ENCODE measurements around the gene IGSF11.

IGSF11 gene

DNA sequence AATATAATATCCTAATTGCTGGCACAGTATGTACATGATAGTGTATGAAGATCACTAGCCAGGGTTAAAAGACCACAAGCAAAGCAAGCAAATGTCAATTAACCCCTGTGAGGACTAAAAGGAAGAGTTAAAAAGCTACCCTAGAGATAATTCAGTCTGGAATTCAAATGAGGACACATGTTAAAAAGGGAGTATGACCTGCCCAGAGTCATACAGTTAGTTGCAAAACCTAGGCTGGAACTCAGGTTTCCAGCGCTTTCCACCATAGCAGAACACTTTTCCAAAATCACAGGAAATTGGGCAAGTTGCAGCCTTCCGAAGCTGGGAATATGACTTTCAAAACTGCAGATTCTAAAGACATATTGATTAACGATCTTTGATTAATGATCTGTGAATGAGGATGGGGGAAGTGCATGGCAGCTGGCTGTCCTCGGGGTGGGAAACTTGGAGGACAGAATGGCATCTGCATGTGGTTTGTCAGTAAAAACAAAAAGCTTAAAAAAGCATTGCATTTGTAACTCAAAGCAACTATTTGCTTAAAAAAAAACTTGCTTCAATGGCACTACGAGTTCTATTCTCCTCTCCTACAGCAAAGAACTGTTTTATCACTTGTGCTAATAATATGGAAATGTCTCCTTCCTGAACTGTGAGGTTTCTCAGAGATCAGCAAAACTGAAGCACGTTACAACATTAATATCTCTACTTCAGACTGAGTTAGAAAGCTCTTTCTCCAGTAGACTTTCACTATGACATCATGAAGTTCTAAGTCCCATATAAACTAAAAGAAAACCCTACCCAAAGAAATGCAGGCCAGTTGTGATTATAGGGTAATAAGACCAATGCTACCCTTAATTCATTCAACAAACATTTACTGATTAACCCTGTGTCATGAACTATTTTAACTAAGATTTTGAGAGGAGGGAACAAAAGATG lies 46.2 kb downstream of the IGSF11 start:
- DNase-seq (ENCODE audit: low spot score), result no peak
- TF ChIP-seq, protein P1, sequence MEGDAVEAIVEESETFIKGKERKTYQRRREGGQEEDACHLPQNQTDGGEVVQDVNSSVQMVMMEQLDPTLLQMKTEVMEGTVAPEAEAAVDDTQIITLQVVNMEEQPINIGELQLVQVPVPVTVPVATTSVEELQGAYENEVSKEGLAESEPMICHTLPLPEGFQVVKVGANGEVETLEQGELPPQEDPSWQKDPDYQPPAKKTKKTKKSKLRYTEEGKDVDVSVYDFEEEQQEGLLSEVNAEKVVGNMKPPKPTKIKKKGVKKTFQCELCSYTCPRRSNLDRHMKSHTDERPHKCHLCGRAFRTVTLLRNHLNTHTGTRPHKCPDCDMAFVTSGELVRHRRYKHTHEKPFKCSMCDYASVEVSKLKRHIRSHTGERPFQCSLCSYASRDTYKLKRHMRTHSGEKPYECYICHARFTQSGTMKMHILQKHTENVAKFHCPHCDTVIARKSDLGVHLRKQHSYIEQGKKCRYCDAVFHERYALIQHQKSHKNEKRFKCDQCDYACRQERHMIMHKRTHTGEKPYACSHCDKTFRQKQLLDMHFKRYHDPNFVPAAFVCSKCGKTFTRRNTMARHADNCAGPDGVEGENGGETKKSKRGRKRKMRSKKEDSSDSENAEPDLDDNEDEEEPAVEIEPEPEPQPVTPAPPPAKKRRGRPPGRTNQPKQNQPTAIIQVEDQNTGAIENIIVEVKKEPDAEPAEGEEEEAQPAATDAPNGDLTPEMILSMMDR (IDR thresholded peaks at IDR 0.05; ENCODE audit: extremely low read depth, missing control alignments), result no peak

DNA sequence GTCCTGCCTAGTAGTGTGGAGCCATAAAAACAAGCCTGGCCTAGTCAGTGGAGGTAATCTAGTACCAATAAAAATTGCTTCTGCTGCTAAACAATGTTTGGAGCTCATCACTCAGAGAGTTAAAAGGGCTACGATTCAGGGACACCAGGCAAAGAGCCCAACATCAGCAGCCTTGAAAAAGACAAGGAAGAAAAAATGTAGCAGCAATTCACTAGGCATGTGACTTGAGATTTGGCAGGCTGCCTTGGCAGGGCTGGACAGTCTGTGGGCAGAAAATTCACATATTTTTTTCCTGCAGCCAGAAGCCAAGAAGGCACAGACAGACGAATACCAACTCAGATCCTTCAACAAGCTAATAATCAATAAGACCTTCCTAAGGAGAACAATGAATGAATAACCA lies 47.2 kb downstream of the IGSF11 start:
- DNase-seq (ENCODE audit: low spot score), result no peak
- TF ChIP-seq, protein P1 (IDR thresholded peaks at IDR 0.05; ENCODE audit: extremely low read depth, missing control alignments), result no peak

DNA sequence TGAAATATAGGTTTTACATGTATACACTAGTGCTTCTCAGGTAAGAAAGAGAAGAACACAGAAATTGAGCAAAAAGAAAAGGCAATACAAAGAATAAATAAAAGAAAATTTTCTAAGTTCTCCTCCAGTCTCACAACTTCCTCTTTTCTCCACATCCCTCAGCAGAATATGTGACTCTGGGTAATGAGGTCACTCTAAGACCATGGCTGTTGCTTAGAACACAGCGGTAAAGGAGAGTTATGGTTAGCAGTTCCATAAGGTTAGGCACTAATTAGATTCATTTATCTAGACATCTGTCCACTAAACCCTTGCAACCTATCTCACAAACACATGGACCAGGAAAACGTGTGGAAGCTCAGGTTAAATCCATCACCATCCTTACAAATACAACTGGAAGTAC lies 47.9 kb downstream of the IGSF11 start:
- DNase-seq (ENCODE audit: low spot score), result no peak

DNA sequence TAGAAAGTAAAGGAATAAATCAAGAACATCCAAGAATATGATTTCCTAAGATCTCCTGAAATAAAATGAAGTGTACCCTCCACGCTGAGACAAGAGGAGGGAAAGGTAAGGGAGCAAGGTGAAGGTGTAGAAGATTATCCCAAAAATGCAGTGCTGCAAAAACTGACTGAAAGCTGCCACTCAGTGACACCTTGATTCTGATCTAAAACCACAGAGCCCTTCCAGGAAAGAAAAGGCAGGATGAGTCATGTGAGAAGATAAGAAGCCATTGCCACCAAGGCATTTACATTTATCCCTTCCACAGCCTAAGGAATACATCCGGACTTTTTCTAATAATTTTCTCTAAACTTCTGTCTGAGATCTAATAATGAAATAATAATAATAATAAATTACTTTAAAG lies 49.9 kb downstream of the IGSF11 start:
- DNase-seq (ENCODE audit: low spot score), result no peak
- TF ChIP-seq, protein P1 (IDR thresholded peaks at IDR 0.05; ENCODE audit: extremely low read depth, missing control alignments), result no peak

More for the DNA sequence above, 47.9 kb downstream of the IGSF11 start:
- TF ChIP-seq, protein P1 (IDR thresholded peaks at IDR 0.05; ENCODE audit: extremely low read depth, missing control alignments), result no peak

DNA sequence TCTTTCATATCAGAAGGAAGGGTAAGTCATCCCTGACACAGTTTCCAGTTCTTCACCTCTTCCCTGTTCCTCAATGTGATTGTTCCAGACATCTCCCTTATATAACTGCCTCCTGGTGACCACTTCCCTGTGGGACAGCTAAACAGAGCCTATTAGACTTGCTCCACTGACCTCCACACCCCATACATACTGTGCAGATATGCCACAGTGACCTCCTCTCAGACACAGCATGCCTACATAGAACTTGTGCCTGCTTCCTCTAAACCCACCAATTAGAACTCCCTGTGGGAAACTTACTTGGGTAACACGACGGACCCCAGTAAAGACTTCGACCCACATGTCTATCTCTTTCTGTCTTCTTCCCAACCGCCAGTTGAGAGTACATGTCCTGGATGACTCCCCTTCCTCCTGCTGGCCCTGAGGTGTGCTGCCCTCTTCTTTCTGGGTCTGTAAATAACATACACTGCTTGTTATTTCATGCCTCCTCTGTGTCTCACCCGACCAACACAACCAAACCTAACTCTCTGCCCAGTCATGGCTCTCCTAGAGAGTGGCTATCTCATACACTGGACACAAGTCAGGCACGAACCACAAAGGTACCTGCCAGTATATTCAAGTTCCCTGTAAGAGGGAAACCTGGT lies 53.0 kb downstream of the IGSF11 start:
- TF ChIP-seq, protein P1 (IDR thresholded peaks at IDR 0.05; ENCODE audit: extremely low read depth, missing control alignments), result no peak
- no peak for DNase-seq (ENCODE audit: low spot score)

DNA sequence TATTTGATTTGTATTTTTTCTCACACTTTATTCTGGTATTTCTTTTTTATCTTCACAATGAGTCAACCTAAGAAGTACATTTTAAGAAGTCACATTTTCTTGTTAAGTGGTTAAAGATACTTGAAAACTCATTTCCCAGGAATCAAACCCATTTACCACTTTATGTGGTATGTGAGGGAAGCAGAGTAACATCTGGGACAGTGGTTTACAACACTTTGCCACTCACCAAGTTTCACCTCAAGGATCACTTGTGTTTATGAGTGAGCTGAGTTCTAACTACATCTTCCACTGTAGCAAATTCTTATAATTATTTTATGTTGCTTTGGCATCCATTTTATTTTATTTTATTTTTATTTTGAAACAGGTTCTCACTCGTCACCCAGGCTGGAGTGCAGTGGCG lies 53.8 kb downstream of the IGSF11 start:
- DNase-seq (ENCODE audit: low spot score), result no peak
- TF ChIP-seq, protein P1 (IDR thresholded peaks at IDR 0.05; ENCODE audit: extremely low read depth, missing control alignments), result no peak

DNA sequence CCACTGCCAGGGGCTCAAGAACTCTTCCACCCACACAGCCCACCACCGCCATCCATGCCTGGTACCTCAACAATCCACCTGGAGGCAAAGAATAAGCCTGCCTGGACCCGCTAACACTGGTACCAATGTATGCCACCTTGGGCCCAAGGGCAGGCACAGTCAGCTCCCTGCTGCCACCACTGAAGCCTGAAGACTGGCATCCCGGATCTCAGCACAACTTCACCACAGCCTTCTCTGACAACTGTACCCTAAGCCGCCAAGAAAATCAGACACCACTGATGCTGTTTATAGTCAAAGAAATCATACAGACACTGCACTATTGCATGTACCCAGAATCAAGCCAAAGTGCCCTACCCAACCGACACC lies 56.3 kb downstream of the IGSF11 start:
- no peak for DNase-seq (ENCODE audit: low spot score)
- TF ChIP-seq, protein P1 (IDR thresholded peaks at IDR 0.05; ENCODE audit: extremely low read depth, missing control alignments), result no peak

Measured in GM20000 (cell line).